Liver (tissue), 9 donors: Measurements from ENCODE around the gene MAT2B. TPM values are rescaled to one million over a fixed set of nuclear protein-coding genes. Genes with fewer than 3 reads are reported as not detected.

Source experiments
- DNase-seq: peaks from one replicate; pipeline ENCODE4 v3.0.0-alpha.2; 2017; ENCODE audit warnings: low spot score
- H3K27ac ChIP-seq, 2 donors: one replicate each; pipeline ENCODE4 v1.7.0; 2013; ENCODE audit warnings: inconsistent platforms in 2 of 2, low read length in 2 of 2, control low read depth in 1 of 2, low read depth in 1 of 2, mild to moderate bottlenecking in 1 of 2
- H3K27me3 ChIP-seq, 4 donors: one replicate each; pipeline versions ENCODE4 v1.6.1 to v1.7.0; 2013; ENCODE audit warnings: low read length in 3 of 4, inconsistent platforms in 1 of 4, mild to moderate bottlenecking in 1 of 4, moderate library complexity in 1 of 4; ENCODE audit not compliant: control insufficient read depth in 4 of 4, insufficient read depth in 4 of 4
- H3K36me3 ChIP-seq, 4 donors: one replicate each; pipeline versions ENCODE4 v1.6.1 to v1.7.0; 2013; ENCODE audit warnings: low read length in 3 of 4, mild to moderate bottlenecking in 3 of 4, low read depth in 1 of 4, moderate library complexity in 1 of 4; ENCODE audit not compliant: control insufficient read depth in 4 of 4, insufficient read depth in 3 of 4
- H3K4me1 ChIP-seq, 4 donors: one replicate each; pipeline versions ENCODE4 v1.6.1 to v1.7.0; 2013; ENCODE audit warnings: low read length in 3 of 4, mild to moderate bottlenecking in 3 of 4, moderate library complexity in 1 of 4; ENCODE audit not compliant: control insufficient read depth in 4 of 4, insufficient read depth in 4 of 4
- H3K4me3 ChIP-seq, 3 donors: one replicate each; pipeline versions ENCODE4 v1.6.1 to v1.7.0; 2013; ENCODE audit warnings: low read length in 3 of 3, control low read depth in 1 of 3, low read depth in 1 of 3, mild to moderate bottlenecking in 1 of 3
- H3K9ac ChIP-seq, 2 donors: one replicate each; pipeline ENCODE4 v1.7.0; 2013; ENCODE audit warnings: low read length in 2 of 2, mild to moderate bottlenecking in 2 of 2, moderate library complexity in 2 of 2, control low read depth in 1 of 2, low read depth in 1 of 2
- H3K9me3 ChIP-seq, 4 donors: one replicate each; pipeline versions ENCODE4 v1.6.1 to v1.7.0; 2013; ENCODE audit warnings: low read length in 3 of 4; ENCODE audit not compliant: control insufficient read depth in 4 of 4
- CTCF ChIP-seq: fragments of 150-350 bp; IDR thresholded peaks from 2 replicates; pipeline ENCODE4 v1.5.1; 2017; ENCODE audit warnings: improper control_type of control experiment, low read depth, low read length; ENCODE audit not compliant: missing input control
- EGR1 ChIP-seq, 2 donors: IDR thresholded peaks; 2 replicates each; pipeline ENCODE4 v1.6.1; 2016 to 2018; ENCODE audit warnings: antibody characterized with exemption in 2 of 2, low read depth in 2 of 2
- FOXA1 ChIP-seq: IDR thresholded peaks from 2 replicates; pipeline ENCODE4 v1.6.1; 2016; ENCODE audit warnings: antibody characterized with exemption
- FOXA2 ChIP-seq: IDR thresholded peaks from 2 replicates; pipeline ENCODE4 v1.6.1; 2016; ENCODE audit warnings: antibody characterized with exemption
- GABPA ChIP-seq, 2 donors: IDR thresholded peaks in 1 of 2; conservative IDR thresholded peaks in 1 of 2; 2 replicates each; pipeline ENCODE4 v1.6.1; 2016; ENCODE audit warnings: antibody characterized with exemption in 2 of 2, mild to moderate bottlenecking in 1 of 2, moderate library complexity in 1 of 2
- HNF4A ChIP-seq, 2 donors: conservative IDR thresholded peaks; 2 replicates each; pipeline ENCODE4 v1.6.1; 2016; ENCODE audit warnings: antibody characterized with exemption in 2 of 2, mild to moderate bottlenecking in 2 of 2
- HNF4G ChIP-seq: IDR thresholded peaks from 2 replicates; pipeline ENCODE4 v1.6.1; 2016; ENCODE audit warnings: antibody characterized with exemption
- JUND ChIP-seq, 2 donors: IDR thresholded peaks; 2 replicates each; pipeline ENCODE4 v1.6.1; 2016; ENCODE audit warnings: antibody characterized with exemption in 2 of 2
- NR2F2 ChIP-seq: IDR thresholded peaks from 2 replicates; pipeline ENCODE4 v1.6.1; 2016; ENCODE audit warnings: antibody characterized with exemption
- RAD21 ChIP-seq, 2 donors: IDR thresholded peaks; 2 replicates each; pipeline ENCODE4 v1.6.1; 2016; ENCODE audit warnings: antibody characterized with exemption in 2 of 2, mild to moderate bottlenecking in 2 of 2
- REST ChIP-seq: IDR thresholded peaks from 2 replicates; pipeline ENCODE4 v1.6.1; 2016; ENCODE audit warnings: antibody characterized with exemption, mild to moderate bottlenecking
- RXRA ChIP-seq, 2 donors: IDR thresholded peaks; 2 replicates each; pipeline ENCODE4 v1.6.1; 2017 to 2018; ENCODE audit warnings: antibody characterized with exemption in 2 of 2, mild to moderate bottlenecking in 1 of 2
- SP1 ChIP-seq: IDR thresholded peaks from 2 replicates; pipeline ENCODE4 v1.6.1; 2018; ENCODE audit warnings: antibody characterized with exemption, mild to moderate bottlenecking
- TAF1 ChIP-seq: conservative IDR thresholded peaks from 2 replicates; pipeline ENCODE4 v1.6.1; 2016; ENCODE audit warnings: antibody characterized with exemption, mild to moderate bottlenecking
- YY1 ChIP-seq: IDR thresholded peaks from 2 replicates; pipeline ENCODE4 v1.6.1; 2016; ENCODE audit warnings: antibody characterized with exemption, mild to moderate bottlenecking
- ZBTB33 ChIP-seq: IDR thresholded peaks from 2 replicates; pipeline ENCODE4 v1.6.1; 2016; ENCODE audit warnings: antibody characterized with exemption
- WGBS: extraction: QIAGEN DNeasy Blood & Tissue Kit; methylation state at CpG from one replicate; pipeline ENCODE4 v1.1.7; 2013; 5-methylcytosine and 5-hydroxymethylcytosine counted together
- polyA plus RNA-seq, 2 donors: library from polyadenylated mRNA; stranded (reverse) in 1 of 2; unstranded in 1 of 2; fragments of 200-250 nt in 1 of 2; fragments of >200 nt in 1 of 2; fragmentation: Nextera tagmentation in 1 of 2; extraction: Ambion mirVana in 1 of 2; gene quantifications; one replicate each; pipeline versions ENCODE4 v1.2.1 to v1.2.3, GENCODE V29; 2013 to 2015
- total RNA-seq, 2 donors: library from RNA; depleted of rRNA; stranded (reverse); fragments of >200 nt; gene quantifications; one replicate each; pipeline ENCODE4 v1.2.3, GENCODE V29; 2014
- TF ChIP-seq, protein P1 (sequence below): IDR thresholded peaks from 2 replicates; pipeline ENCODE4 v1.6.1; 2016; ENCODE audit warnings: antibody characterized with exemption
- TF ChIP-seq, protein P2 (sequence below): IDR thresholded peaks from 2 replicates; pipeline ENCODE4 v1.6.1; 2016; ENCODE audit warnings: antibody characterized with exemption
- donor health status: healthy.
- donor health status: healthy.
- donor health status: healthy.
- donor health status: healthy.
- donor health status: healthy.

MAT2B gene
- total and polyA plus RNA-seq, 4 donors: 21.3 to 41.3 (median 25.0) TPM

DNA sequence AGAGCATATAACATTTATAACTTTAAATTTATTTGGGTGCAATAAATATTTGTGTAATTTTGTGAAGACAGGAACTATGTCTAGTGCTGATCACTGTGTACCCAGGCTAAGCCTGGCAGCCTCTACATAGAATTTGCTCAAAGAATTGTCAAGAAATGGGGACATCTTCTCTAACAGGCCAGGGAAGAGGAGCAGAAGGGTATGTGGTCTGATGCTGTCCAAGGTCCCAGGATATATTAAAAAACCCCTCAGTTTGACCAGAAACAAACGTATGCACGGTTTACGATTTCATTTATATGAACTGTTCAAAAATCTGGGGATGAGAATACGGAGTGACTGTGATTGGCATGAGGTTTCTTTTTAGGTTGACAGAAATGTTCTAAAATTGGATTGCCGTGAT is 55.9 kb downstream of the MAT2B start:
- no peak for DNase-seq
- WGBS: 84% methylated on average over 5 of the region's 5 CpGs
- Histone ChIP-seq H3K27me3 (peaks cover 0 to 13% (median 2%) of the 10 kb centered on the region in 4 donors), H3K9me3 (no peaks in the 10 kb centered on the region), H3K9ac (no peak overlapping the region), H3K4me3 (no peak overlapping the region), H3K27ac (no peak overlapping the region), H3K36me3 (no peaks in the 10 kb centered on the region), H3K4me1 (peaks cover 2 to 10% (median 9%) of the 10 kb centered on the region in 4 donors)
- no peak for TF ChIP-seq YY1
- no peak for TF ChIP-seq FOXA2
- TF ChIP-seq RXRA (IDR thresholded peaks at IDR 0.05): no peak
- TF ChIP-seq NR2F2: no peak
- TF ChIP-seq, protein P1, sequence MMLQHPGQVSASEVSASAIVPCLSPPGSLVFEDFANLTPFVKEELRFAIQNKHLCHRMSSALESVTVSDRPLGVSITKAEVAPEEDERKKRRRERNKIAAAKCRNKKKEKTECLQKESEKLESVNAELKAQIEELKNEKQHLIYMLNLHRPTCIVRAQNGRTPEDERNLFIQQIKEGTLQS: no peak
- no peak for TF ChIP-seq HNF4G

- H3K27me3 ChIP-seq: peaks cover 0 to 13% (median 2%) of the 10 kb centered on the region in 4 donors
- no peak overlapping the region for H3K4me3 ChIP-seq
- WGBS: 71% methylated on average over 3 of the region's 3 CpGs
- H3K36me3 ChIP-seq: no peaks in the 10 kb centered on the region
- no peak overlapping the region for H3K27ac ChIP-seq
- DNase-seq: no peak
- TF ChIP-seq, protein P1: no peak
- no peak for TF ChIP-seq YY1
- no peak for TF ChIP-seq NR2F2
- TF ChIP-seq HNF4A (conservative IDR thresholded peaks at IDR 0.05): no peak
- TF ChIP-seq CTCF: no peak
- TF ChIP-seq REST: no peak
- TF ChIP-seq SP1: no peak
- no peak for TF ChIP-seq HNF4G
- TF ChIP-seq RAD21 (IDR thresholded peaks at IDR 0.05): no peak
- no peak for TF ChIP-seq FOXA2
- TF ChIP-seq ZBTB33: no peak
- TF ChIP-seq TAF1: no peak
- TF ChIP-seq FOXA1: no peak
- TF ChIP-seq, protein P2, sequence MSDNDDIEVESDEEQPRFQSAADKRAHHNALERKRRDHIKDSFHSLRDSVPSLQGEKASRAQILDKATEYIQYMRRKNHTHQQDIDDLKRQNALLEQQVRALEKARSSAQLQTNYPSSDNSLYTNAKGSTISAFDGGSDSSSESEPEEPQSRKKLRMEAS: no peak
- no peak for TF ChIP-seq JUND (IDR thresholded peaks at IDR 0.05)
- no peak for TF ChIP-seq EGR1 (IDR thresholded peaks at IDR 0.05; ENCODE audit: low read depth in 2 of 2)
- no peak for TF ChIP-seq RXRA (IDR thresholded peaks at IDR 0.05)
- no peak for TF ChIP-seq GABPA (IDR thresholded peaks at IDR 0.05 in 1 of 2, conservative IDR thresholded peaks at IDR 0.05 in 1 of 2)
- peaks cover 2 to 12% (median 11%) of the 10 kb centered on the region in 4 donors for H3K4me1 ChIP-seq
- H3K9ac ChIP-seq: no peak overlapping the region
- no peaks in the 10 kb centered on the region for H3K9me3 ChIP-seq
Measured at GRCh38 chr5:163562071-163562470, 56.7 kb downstream of the MAT2B start.
